ENCODE results near the gene HEY2. TPM values are rescaled to one million over a fixed set of nuclear protein-coding genes. Genes with fewer than 3 reads are reported as not detected.

HEY2 gene
- total RNA-seq, 1 donor from 2014 or later = 22.7 TPM

DNA sequence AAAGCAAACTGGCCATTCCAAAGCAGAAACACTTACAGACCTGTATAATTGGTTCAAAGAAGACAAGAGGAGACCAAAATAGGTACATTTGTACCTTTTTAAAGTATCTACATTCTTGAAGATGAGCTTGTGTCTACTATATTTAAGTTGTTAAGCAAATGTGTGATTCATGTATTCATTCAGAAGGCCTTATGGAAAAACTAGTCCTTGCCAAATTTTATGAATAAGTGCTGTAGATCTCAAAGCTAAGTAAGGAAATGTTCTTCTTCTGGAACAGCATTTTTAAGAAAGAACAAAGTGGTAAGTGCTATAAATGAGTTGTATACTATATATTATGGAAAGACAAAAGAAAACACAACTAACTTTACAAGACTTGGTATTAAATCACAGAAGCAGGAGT lies 22.2 kb upstream of the HEY2 start:
- Mint-ChIP-seq H3K9me3 (ENCODE audit: unreplicated experiment) (no peaks in the 10 kb centered on the region), H3K27ac (ENCODE audit: unreplicated experiment) (no peak overlapping the region), H3K4me3 (ENCODE audit: unreplicated experiment) (no peak overlapping the region), H3K4me1 (ENCODE audit: unreplicated experiment) (peaks cover 24% of the 10 kb centered on the region), H3K36me3 (ENCODE audit: unreplicated experiment) (peaks cover 2% of the 10 kb centered on the region), H3K27me3 (ENCODE audit: unreplicated experiment) (no peaks in the 10 kb centered on the region)
- TF ChIP-seq, protein P1, sequence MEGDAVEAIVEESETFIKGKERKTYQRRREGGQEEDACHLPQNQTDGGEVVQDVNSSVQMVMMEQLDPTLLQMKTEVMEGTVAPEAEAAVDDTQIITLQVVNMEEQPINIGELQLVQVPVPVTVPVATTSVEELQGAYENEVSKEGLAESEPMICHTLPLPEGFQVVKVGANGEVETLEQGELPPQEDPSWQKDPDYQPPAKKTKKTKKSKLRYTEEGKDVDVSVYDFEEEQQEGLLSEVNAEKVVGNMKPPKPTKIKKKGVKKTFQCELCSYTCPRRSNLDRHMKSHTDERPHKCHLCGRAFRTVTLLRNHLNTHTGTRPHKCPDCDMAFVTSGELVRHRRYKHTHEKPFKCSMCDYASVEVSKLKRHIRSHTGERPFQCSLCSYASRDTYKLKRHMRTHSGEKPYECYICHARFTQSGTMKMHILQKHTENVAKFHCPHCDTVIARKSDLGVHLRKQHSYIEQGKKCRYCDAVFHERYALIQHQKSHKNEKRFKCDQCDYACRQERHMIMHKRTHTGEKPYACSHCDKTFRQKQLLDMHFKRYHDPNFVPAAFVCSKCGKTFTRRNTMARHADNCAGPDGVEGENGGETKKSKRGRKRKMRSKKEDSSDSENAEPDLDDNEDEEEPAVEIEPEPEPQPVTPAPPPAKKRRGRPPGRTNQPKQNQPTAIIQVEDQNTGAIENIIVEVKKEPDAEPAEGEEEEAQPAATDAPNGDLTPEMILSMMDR (IDR thresholded peaks at IDR 0.05) = no peak
- DNase-seq (ENCODE audit: extremely low spot score, unreplicated experiment) = no peak

DNA sequence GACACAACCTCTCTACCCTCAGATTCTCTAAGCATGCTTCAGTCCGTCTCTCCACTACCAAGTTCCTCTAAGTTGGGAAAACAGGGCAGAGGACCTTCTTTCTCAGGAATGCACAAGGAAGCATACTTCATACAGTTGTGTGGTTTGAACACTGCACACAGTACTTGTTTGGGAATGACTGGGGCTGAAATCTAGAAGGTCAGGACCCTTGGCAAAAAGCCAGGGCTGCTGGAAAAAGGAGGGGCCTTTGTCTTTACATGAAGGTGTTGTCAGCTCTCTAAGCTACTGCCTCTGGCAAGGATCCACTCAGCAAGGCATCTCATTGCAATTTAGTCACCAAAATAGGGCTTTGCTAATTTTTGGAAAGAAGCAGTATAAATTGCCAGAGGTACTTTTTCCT lies 20.7 kb upstream of the HEY2 start:
- Mint-ChIP-seq H3K27me3 (ENCODE audit: unreplicated experiment) (no peaks in the 10 kb centered on the region), H3K36me3 (ENCODE audit: unreplicated experiment) (no peaks in the 10 kb centered on the region), H3K9me3 (ENCODE audit: unreplicated experiment) (no peaks in the 10 kb centered on the region), H3K4me3 (ENCODE audit: unreplicated experiment) (no peak overlapping the region), H3K4me1 (ENCODE audit: unreplicated experiment) (peaks cover 19% of the 10 kb centered on the region), H3K27ac (ENCODE audit: unreplicated experiment) (peak overlapping the region; percentile 21)
- TF ChIP-seq, protein P1 (IDR thresholded peaks at IDR 0.05) = no peak
- DNase-seq (ENCODE audit: extremely low spot score, unreplicated experiment) = no peak

DNA sequence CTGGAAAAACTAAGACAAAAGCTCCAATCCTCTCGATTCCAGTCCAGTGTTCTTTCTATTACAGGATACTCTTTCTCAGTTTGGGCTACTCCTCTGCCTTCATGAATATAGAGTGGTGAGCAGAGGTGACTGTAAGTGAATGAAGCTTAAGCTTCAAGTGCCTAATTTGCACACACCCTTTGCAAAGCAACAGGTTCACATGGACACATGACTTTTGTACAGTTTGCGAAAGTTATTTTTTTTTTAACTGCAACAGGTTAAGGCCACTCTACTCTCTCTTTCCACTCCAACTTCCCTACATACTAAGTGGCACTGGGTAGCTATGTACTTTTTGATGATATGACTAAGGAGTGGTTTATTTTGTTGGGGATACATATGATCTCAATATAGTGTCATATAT lies 19.4 kb upstream of the HEY2 start:
- no peaks in the 10 kb centered on the region for H3K27me3 Mint-ChIP-seq (ENCODE audit: unreplicated experiment)
- DNase-seq (ENCODE audit: extremely low spot score, unreplicated experiment) = no peak
- no peak overlapping the region for H3K4me3 Mint-ChIP-seq (ENCODE audit: unreplicated experiment)
- H3K27ac Mint-ChIP-seq (ENCODE audit: unreplicated experiment) = no peak overlapping the region
- TF ChIP-seq, protein P1 (IDR thresholded peaks at IDR 0.05) = no peak
- H3K4me1 Mint-ChIP-seq (ENCODE audit: unreplicated experiment) = peaks cover 19% of the 10 kb centered on the region
- no peaks in the 10 kb centered on the region for H3K36me3 Mint-ChIP-seq (ENCODE audit: unreplicated experiment)
- no peaks in the 10 kb centered on the region for H3K9me3 Mint-ChIP-seq (ENCODE audit: unreplicated experiment)

DNA sequence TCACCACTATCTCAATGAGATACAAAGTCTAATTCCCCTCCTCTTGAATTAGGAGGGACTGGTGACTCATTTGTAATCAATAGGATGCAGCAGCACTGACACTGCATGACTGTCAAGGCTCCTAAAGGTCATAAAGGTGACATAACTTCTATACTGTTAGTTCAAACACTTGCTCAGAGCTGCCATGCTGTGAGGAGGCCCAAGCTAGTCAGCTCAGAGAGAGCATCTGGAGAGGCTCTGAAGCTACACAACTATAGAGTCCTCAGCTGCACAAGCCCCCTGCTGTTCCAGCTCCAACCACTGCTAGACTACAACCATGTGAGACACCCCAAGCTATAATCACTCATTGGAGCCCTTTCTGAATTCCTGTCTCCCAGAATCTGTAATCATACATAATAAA lies 17.0 kb upstream of the HEY2 start:
- Mint-ChIP-seq H3K4me3 (ENCODE audit: unreplicated experiment) (no peak overlapping the region), H3K9me3 (ENCODE audit: unreplicated experiment) (no peaks in the 10 kb centered on the region), H3K27me3 (ENCODE audit: unreplicated experiment) (no peaks in the 10 kb centered on the region), H3K4me1 (ENCODE audit: unreplicated experiment) (peaks cover 19% of the 10 kb centered on the region), H3K36me3 (ENCODE audit: unreplicated experiment) (no peaks in the 10 kb centered on the region), H3K27ac (ENCODE audit: unreplicated experiment) (no peak overlapping the region)
- TF ChIP-seq, protein P1 (IDR thresholded peaks at IDR 0.05) = no peak
- no peak for DNase-seq (ENCODE audit: extremely low spot score, unreplicated experiment)

- Mint-ChIP-seq H3K4me3 (ENCODE audit: unreplicated experiment) (no peak overlapping the region), H3K4me1 (ENCODE audit: unreplicated experiment) (peaks cover 14% of the 10 kb centered on the region), H3K36me3 (ENCODE audit: unreplicated experiment) (no peaks in the 10 kb centered on the region), H3K9me3 (ENCODE audit: unreplicated experiment) (no peaks in the 10 kb centered on the region), H3K27ac (ENCODE audit: unreplicated experiment) (no peak overlapping the region), H3K27me3 (ENCODE audit: unreplicated experiment) (no peaks in the 10 kb centered on the region)
- no peak for DNase-seq (ENCODE audit: extremely low spot score, unreplicated experiment)
- TF ChIP-seq, protein P1 (IDR thresholded peaks at IDR 0.05) = no peak
These were observed 15.7 kb upstream of the HEY2 start for GRCh38 chr6:125733516-125734300.

Measured in osteocyte (in vitro differentiated cells).